H9 (cell line): Measurements from ENCODE around the gene MYO7A. TPM values are rescaled to one million over a fixed set of nuclear protein-coding genes. Genes with fewer than 3 reads are reported as not detected.

Experiments used
- DNase-seq: peaks from one replicate; pipeline ENCODE4 v3.0.0-alpha.2; 2017
- H2AFZ ChIP-seq: one replicate; pipeline ENCODE4 v1.6.1; 2013; ENCODE audit warnings: mild to moderate bottlenecking, low read length, control low read depth, moderate library complexity
- H2AK5ac ChIP-seq: 2 replicates; pipeline ENCODE4 v1.6.1; 2013; ENCODE audit warnings: low read length, control low read depth, mixed read lengths; ENCODE audit not compliant: insufficient read length
- H2BK120ac ChIP-seq: one replicate; pipeline ENCODE4 v1.6.1; 2013; ENCODE audit warnings: low read depth, mild to moderate bottlenecking, low read length, control low read depth, inconsistent platforms; ENCODE audit not compliant: poor library complexity, severe bottlenecking
- H2BK12ac ChIP-seq: 2 replicates; pipeline ENCODE4 v1.6.1; 2013; ENCODE audit warnings: low read length, control low read depth, mixed read lengths, low read depth; ENCODE audit not compliant: insufficient read length
- H2BK15ac ChIP-seq: 2 replicates; pipeline ENCODE4 v1.6.1; 2013; ENCODE audit warnings: low read depth, low read length, control low read depth
- H2BK20ac ChIP-seq: one replicate; pipeline ENCODE4 v1.6.1; 2013; ENCODE audit warnings: low read depth, mild to moderate bottlenecking, low read length, control low read depth, inconsistent platforms; ENCODE audit not compliant: poor library complexity, severe bottlenecking
- H2BK5ac ChIP-seq: 2 replicates; pipeline ENCODE4 v1.6.1; 2013; ENCODE audit warnings: low read length, control low read depth, mixed read lengths; ENCODE audit not compliant: insufficient read length
- H3K14ac ChIP-seq: 2 replicates; pipeline ENCODE4 v1.6.1; 2013; ENCODE audit warnings: low read length, control low read depth; ENCODE audit not compliant: insufficient read depth
- H3K18ac ChIP-seq: 2 replicates; pipeline ENCODE4 v1.6.1; 2013; ENCODE audit warnings: low read depth, mild to moderate bottlenecking, mixed read lengths, low read length, control low read depth; ENCODE audit not compliant: insufficient read length
- H3K23ac ChIP-seq: 2 replicates; pipeline ENCODE4 v1.6.1; 2013; ENCODE audit warnings: low read length, control low read depth, mixed read lengths, low read depth; ENCODE audit not compliant: insufficient read length
- H3K23me2 ChIP-seq: 2 replicates; pipeline ENCODE4 v1.6.1; 2013; ENCODE audit warnings: low read depth, mild to moderate bottlenecking, mixed read lengths, low read length, control low read depth; ENCODE audit not compliant: insufficient read length, poor library complexity, severe bottlenecking
- H3K27ac ChIP-seq: 2 replicates; pipeline ENCODE4 v1.5.1; 2013; ENCODE audit warnings: low read length, control low read depth, mixed read lengths, low read depth; ENCODE audit not compliant: insufficient read length
- H3K27me3 ChIP-seq: 2 replicates; pipeline ENCODE4 v1.6.1; 2013; ENCODE audit warnings: low read length, control low read depth, inconsistent platforms; ENCODE audit not compliant: insufficient read depth
- H3K4ac ChIP-seq: 2 replicates; pipeline ENCODE4 v1.6.1; 2013; ENCODE audit warnings: low read depth, mild to moderate bottlenecking, control low read depth, inconsistent platforms, low read length, moderate library complexity
- H3K4me1 ChIP-seq: 2 replicates; pipeline ENCODE4 v1.6.1; 2013; ENCODE audit warnings: low read length, control low read depth, inconsistent platforms; ENCODE audit not compliant: insufficient read depth
- H3K4me2 ChIP-seq: 2 replicates; pipeline ENCODE4 v1.6.1; 2013; ENCODE audit warnings: low read length, control low read depth, mixed read lengths; ENCODE audit not compliant: insufficient read length, insufficient read depth
- H3K56ac ChIP-seq: 2 replicates; pipeline ENCODE4 v1.6.1; 2013; ENCODE audit warnings: low read depth, mild to moderate bottlenecking, mixed read lengths, low read length, control low read depth; ENCODE audit not compliant: insufficient read length
- H3K79me1 ChIP-seq: 2 replicates; pipeline ENCODE4 v1.6.1; 2013; ENCODE audit warnings: low read depth, mild to moderate bottlenecking, moderate library complexity, low read length, control low read depth, inconsistent platforms; ENCODE audit not compliant: insufficient read depth, poor library complexity, severe bottlenecking
- H3K79me2 ChIP-seq: 2 replicates; pipeline ENCODE4 v1.6.1; 2013; ENCODE audit warnings: low read length, control low read depth, inconsistent platforms; ENCODE audit not compliant: insufficient read depth
- H3K9ac ChIP-seq: 2 replicates; pipeline ENCODE4 v1.6.1; 2013; ENCODE audit warnings: low read length, control low read depth, mixed read lengths; ENCODE audit not compliant: insufficient read length; ENCODE audit errors: extremely low read depth
- H3K9me3 ChIP-seq: one replicate; pipeline ENCODE4 v1.6.1; 2013; ENCODE audit warnings: low read depth, low read length, inconsistent platforms; ENCODE audit not compliant: control insufficient read depth
- H3T11ph ChIP-seq: one replicate; pipeline ENCODE4 v1.6.1; 2013; ENCODE audit warnings: mild to moderate bottlenecking, low read length, control low read depth, inconsistent platforms
- H4K20me1 ChIP-seq: one replicate; pipeline ENCODE4 v1.6.1; 2013; ENCODE audit not compliant: control insufficient read depth, insufficient read length, insufficient read depth
- H4K5ac ChIP-seq: 2 replicates; pipeline ENCODE4 v1.6.1; 2013; ENCODE audit warnings: low read depth, mild to moderate bottlenecking, mixed read lengths, low read length, control low read depth; ENCODE audit not compliant: insufficient read length
- H4K8ac ChIP-seq: replicated peaks from 2 replicates; pipeline ENCODE4 v1.6.1; 2013; ENCODE audit warnings: low read length, control low read depth, mixed read lengths, low read depth; ENCODE audit not compliant: insufficient read length
- H4K91ac ChIP-seq: 2 replicates; pipeline ENCODE4 v1.6.1; 2013; ENCODE audit warnings: low read depth, mild to moderate bottlenecking, moderate library complexity, mixed read lengths, low read length, control low read depth; ENCODE audit not compliant: insufficient read length
- H3K27ac Mint-ChIP-seq, 3 experiments: 2 replicates in 2 of 3; 3 replicates in 1 of 3; pipeline ENCODE4 v1.8.0; 2020 to 2021; ENCODE audit warnings: mixed read lengths in 3 of 3, mild to moderate bottlenecking in 1 of 3, moderate library complexity in 1 of 3
- H3K27me3 Mint-ChIP-seq: 2 replicates; pipeline ENCODE4 v1.8.0; 2021; ENCODE audit warnings: low read depth, mild to moderate bottlenecking, moderate library complexity, mixed read lengths
- H3K36me3 Mint-ChIP-seq, 3 experiments: 2 replicates in 2 of 3; 3 replicates in 1 of 3; pipeline ENCODE4 v1.8.0; 2020 to 2021; ENCODE audit warnings: low read depth in 3 of 3, mixed read lengths in 3 of 3; ENCODE audit not compliant: insufficient read depth in 1 of 3
- H3K4me1 Mint-ChIP-seq, 2 experiments: 2 replicates each; pipeline ENCODE4 v1.8.0; 2020; ENCODE audit warnings: mixed read lengths in 2 of 2
- H3K4me3 Mint-ChIP-seq, 2 experiments: 2 replicates in 1 of 2; 3 replicates in 1 of 2; pipeline ENCODE4 v1.8.0; 2020 to 2021; ENCODE audit warnings: mild to moderate bottlenecking in 2 of 2, mixed read lengths in 2 of 2, moderate library complexity in 1 of 2
- H3K9me3 Mint-ChIP-seq, 2 experiments: 2 replicates in 1 of 2; 3 replicates in 1 of 2; pipeline ENCODE4 v1.8.0; 2020; ENCODE audit warnings: mild to moderate bottlenecking in 2 of 2, mixed read lengths in 2 of 2, moderate library complexity in 1 of 2
- CTCF ChIP-seq: fragments of 200-600 bp; sonication (generic); conservative IDR thresholded peaks from 3 replicates; pipeline ENCODE4 v1.8.0; 2021; ENCODE audit warnings: antibody characterized with exemption, mild to moderate bottlenecking
- WGBS: extraction: QIAGEN DNeasy Blood & Tissue Kit; methylation state at CpG from one replicate; pipeline ENCODE4 v1.1.7; 2013; ENCODE audit warnings: missing lambda C conversion rate, low lambda C conversion rate, mixed read lengths; ENCODE audit not compliant: insufficient read length; ENCODE audit errors: extremely low coverage; 5-methylcytosine and 5-hydroxymethylcytosine counted together
- total RNA-seq: library from RNA; stranded (reverse); gene quantifications from 2 replicates; pipeline ENCODE4 v1.2.1, GENCODE V29; 2021

Gene MYO7A
- total RNA-seq, 1 experiment from 2014 or later = 1.6 TPM

DNA sequence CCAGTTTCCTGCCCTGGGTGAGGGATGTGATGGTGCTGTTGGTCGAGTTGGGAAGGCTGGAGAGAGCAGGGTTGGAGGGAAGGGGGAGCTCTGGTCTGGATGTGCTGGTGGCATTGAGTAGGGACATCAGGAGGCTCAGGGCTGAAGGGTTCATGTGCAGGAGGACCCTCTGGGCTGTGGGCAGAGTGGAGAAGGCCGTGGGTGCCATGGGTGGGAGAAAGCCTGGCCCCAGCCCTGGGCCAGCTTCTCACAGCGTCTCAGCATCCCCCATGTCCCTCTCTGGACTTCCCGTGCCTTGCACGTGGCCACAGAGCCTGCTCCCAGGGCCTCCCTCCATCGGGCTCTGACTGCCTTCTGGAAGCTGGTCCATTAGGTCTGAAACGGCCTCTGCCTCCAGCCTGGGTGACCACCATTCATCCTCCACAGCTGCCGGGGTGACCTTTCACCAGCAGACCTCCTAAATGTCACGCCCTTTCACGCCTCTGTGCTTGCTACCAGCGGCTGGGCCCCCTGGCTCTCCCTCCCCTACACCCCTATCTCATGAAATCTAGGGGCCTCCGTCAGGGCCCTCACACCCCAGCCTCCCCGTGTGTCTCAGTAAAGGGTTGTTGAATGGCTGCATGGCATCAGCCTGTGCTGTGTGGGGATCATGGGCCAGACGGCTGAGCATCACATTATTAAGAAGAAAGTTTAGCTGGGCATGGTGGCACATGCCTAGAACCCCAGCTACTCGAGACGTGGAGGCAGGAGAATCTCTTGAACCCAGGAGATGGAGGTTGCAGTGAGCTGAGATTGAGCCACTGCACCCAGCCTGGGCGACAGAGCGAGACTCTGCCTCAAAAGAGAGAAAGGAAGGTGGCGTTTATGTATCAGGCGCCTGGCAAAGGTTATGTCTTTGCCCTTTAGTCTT lies 25.5 kb downstream of the MYO7A start:
- Histone ChIP-seq H2BK20ac (no peak overlapping the region), H2AK5ac (no peak overlapping the region), H3K56ac (no peak overlapping the region), H2BK5ac (no peak overlapping the region), H4K20me1 (no peaks in the 10 kb centered on the region), H3K79me2 (no peaks in the 10 kb centered on the region), H2BK12ac (no peak overlapping the region), H4K5ac (no peak overlapping the region), H2BK15ac (no peak overlapping the region), H3K4me1 (no peaks in the 10 kb centered on the region), H3K79me1 (no peaks in the 10 kb centered on the region), H3K23ac (no peak overlapping the region), H3K14ac (no peak overlapping the region), H3K27ac (no peak overlapping the region), H2BK120ac (no peak overlapping the region), H3K18ac (no peak overlapping the region), H3K9me3 (no peaks in the 10 kb centered on the region), H3K27me3 (no peaks in the 10 kb centered on the region), H3T11ph (no peak overlapping the region), H4K8ac (no peak overlapping the region), H2AFZ (no peak overlapping the region), H3K4ac (no peak overlapping the region), H3K23me2 (no peaks in the 10 kb centered on the region), H3K9ac (no peak overlapping the region), H3K4me2 (no peak overlapping the region), H4K91ac (no peak overlapping the region)
- Mint-ChIP-seq H3K9me3 (no peaks in the 10 kb centered on the region), H3K36me3 (no peaks in the 10 kb centered on the region; a peak in 1 of 7 replicates), H3K27ac (no peak overlapping the region), H3K27me3 (peaks cover 2% of the 10 kb centered on the region; the same call in 1 of the 2 replicates), H3K4me1 (peaks cover 10 to 13% of the 10 kb centered on the region in 2 experiments), H3K4me3 (no peak overlapping the region)
- TF ChIP-seq CTCF = no peak
- DNase-seq = no peak
- no CpG with 5 or more reads among the region's 20 CpGs for WGBS
